AG09319 (cell line): Measurements from ENCODE around the gene DNLZ.

ENCODE experiments used
- DNase-seq: peaks from one replicate; pipeline ENCODE4 v3.0.0-alpha.2; 2010; ENCODE audit warnings: low read depth; ENCODE audit errors: extremely low read depth
- CTCF ChIP-seq: IDR thresholded peaks from 2 replicates; pipeline ENCODE4 v1.5.1; 2011; ENCODE audit warnings: low read depth, mild to moderate bottlenecking, inconsistent platforms, low read length, moderate library complexity

DNLZ gene

GRCh38 chr9:136395020-136395340 is 31.4 kb upstream of the DNLZ start:
- DNase-seq, result no peak
- TF ChIP-seq CTCF, result no peak

GRCh38 chr9:136394312-136395019 is 30.9 kb upstream of the DNLZ start:
- TF ChIP-seq CTCF, result no peak
- no peak for DNase-seq

DNA sequence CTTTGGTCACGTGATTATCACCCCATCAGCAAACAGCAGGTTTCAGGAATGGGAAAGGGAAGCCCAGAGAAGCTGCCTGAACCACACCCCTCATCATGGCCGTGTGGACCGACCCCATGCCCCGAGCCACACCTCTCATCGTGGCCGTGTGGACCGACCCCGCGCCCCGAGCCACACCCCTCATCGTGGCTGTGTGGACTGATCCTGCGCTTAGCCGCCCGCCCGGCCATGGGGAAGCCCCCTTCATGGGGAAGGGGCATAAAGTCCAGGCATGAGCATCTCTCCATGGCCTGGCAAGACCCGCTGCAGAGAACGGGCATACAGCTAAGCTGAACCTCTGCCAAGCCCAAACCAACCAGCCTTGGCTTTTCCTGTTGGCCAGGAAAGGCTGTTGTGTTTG is 30.0 kb upstream of the DNLZ start:
- no peak for DNase-seq
- TF ChIP-seq CTCF, result no peak

DNA sequence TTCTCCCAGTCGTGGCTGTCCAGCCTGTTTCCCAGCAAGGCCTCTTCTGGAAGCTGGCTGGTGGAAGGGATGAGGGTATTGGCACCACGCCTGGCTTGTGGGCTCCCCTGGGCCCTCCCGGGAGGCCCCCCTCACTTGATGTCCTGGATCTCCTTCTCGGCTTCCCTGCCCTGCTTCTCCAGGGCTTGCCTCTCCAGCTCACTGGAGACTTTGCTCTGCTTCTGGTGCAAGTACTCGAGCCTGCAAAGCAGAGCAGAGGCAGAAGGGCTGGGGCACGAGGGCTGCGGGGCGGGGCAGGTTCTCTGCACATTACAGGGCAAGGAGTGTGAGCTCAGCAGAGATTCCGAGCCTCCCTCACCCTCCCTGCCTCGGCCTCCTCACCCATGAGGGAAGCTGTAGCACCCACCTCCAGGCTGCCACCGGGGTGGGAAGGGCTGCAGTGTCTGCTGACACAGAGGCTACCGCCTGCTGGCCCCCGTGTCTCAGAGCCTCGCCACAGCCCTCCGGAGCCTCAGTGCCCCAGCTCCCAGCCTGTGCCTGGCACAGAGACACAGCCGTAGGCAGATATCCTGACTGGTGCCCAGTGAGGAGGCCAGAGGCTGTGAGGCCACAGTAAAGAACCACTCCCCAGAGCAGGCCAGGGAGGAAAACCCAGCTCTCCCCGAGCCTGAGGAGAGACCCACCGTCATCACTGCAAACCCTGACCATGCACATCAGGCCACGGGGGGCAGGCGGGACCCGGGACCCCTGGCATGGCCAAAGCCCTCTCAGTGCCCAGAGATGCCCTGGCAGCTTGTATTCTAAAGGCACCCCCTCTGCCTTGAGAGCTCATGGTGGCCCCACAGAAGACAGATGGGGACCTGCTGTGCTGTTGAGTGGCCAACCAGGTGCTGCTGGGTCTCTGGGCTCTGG is 29.2 kb upstream of the DNLZ start:
- DNase-seq, result no peak

GRCh38 chr9:136391737-136392537 is 28.4 kb upstream of the DNLZ start:
- TF ChIP-seq CTCF, result no peak
- DNase-seq, result no peak

More for the DNA sequence above, 29.2 kb upstream of the DNLZ start:
- no peak for TF ChIP-seq CTCF

GRCh38 chr9:136389396-136389795 is 25.9 kb upstream of the DNLZ start:
- TF ChIP-seq CTCF, result no peak
- DNase-seq, result no peak

DNA sequence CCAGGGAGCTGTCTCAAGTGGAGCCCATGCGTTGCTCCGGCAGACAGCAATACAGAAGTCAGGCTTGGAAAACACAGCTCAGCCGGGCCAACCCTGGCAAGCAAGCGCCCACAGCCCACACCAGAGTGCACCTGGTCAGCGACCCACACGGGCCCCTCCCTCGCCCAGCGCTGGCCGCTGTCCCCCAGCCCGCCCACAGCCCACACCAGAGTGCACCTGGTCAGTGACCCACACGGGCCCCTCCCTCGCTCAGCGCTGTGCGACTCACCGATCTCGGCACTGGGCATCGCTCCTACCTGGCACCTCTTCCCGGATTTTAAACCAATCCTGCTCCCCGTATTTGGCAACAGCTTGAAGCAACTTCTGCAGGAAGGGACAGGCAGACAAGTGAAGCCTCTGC is 23.7 kb upstream of the DNLZ start:
- no peak for TF ChIP-seq CTCF
- DNase-seq, result no peak
